Heart right ventricle (tissue), 16 donors: ENCODE measurements around the gene ALAS1. TPM values are rescaled to one million over a fixed set of nuclear protein-coding genes. Genes with fewer than 3 reads are reported as not detected.
A peak's percentile ranks its signal among the peaks of the same experiment; 100 is the strongest.

Experiments
- ATAC-seq, 8 donors: fragments of 200-7000 bp; cut with Tn5 transposase; one replicate each; pipeline ENCODE4 v1.9.1; 2020; ENCODE audit warnings: mild to moderate bottlenecking in 8 of 8, moderate library complexity in 8 of 8, moderate number of reproducible peaks in 1 of 8
- DNase-seq, 2 donors: peaks; one replicate each; pipeline ENCODE4 v3.0.0-alpha.2; 2020
- H3K27ac ChIP-seq, 10 donors: fragments of 200-600 bp; sonication (generic) in 2 of 10; one replicate each; pipeline versions ENCODE4 v1.5.0 to v1.8.0; 2020 to 2022; ENCODE audit warnings: mild to moderate bottlenecking in 3 of 10
- H3K27me3 ChIP-seq, 7 donors: fragments of 200-600 bp; one replicate each; pipeline ENCODE4 v1.8.0; 2021 to 2022; ENCODE audit warnings: mild to moderate bottlenecking in 2 of 7
- H3K36me3 ChIP-seq, 9 donors: fragments of 200-600 bp; sonication (generic) in 1 of 9; one replicate each; pipeline versions ENCODE4 v1.5.0 to v1.8.0; 2020 to 2022; ENCODE audit warnings: mild to moderate bottlenecking in 2 of 9
- H3K4me1 ChIP-seq, 9 donors: fragments of 200-600 bp; sonication (generic) in 1 of 9; one replicate each; pipeline versions ENCODE4 v1.5.0 to v1.8.0; 2020 to 2022; ENCODE audit warnings: mild to moderate bottlenecking in 4 of 9
- H3K4me3 ChIP-seq, 10 donors: fragments of 200-600 bp; sonication (generic) in 2 of 10; one replicate each; pipeline versions ENCODE4 v1.5.0 to v1.8.0; 2020 to 2022; ENCODE audit warnings: mild to moderate bottlenecking in 7 of 10, moderate library complexity in 2 of 10
- H3K9me3 ChIP-seq, 11 donors: fragments of 200-600 bp in 10 of 11; sonication (generic) in 2 of 11; one replicate each; pipeline versions ENCODE4 v1.5.0 to v1.8.0; 2013 to 2022; ENCODE audit warnings: mild to moderate bottlenecking in 2 of 11, control low read depth in 1 of 11, moderate library complexity in 1 of 11
- WGBS, 2 donors: extraction: QIAGEN DNeasy Blood & Tissue Kit; methylation state at CpG; one replicate each; pipeline ENCODE4 v1.1.7; 2013; ENCODE audit warnings: inconsistent platforms in 1 of 2; 5-methylcytosine and 5-hydroxymethylcytosine counted together
- intact Hi-C, 10 donors: fragments of 100-400 bp; cut with DNase I; formaldehyde crosslinking; loops; one replicate each; pipeline versions ENCODE4 v1.11.1 to v1.14.2; 2022
- polyA plus RNA-seq, 2 donors: library from polyadenylated mRNA; stranded (reverse); fragments of 200-250 nt; gene quantifications; one replicate each; pipeline ENCODE4 v1.2.3, GENCODE V29; 2013
- total RNA-seq, 10 donors: library from RNA; stranded (reverse); fragmentation: NEBNext Ultra II Directional in 3 of 10; extraction: Animal tissue kit (Norgen Biotek cat#: 25700) in 3 of 10; gene quantifications; one replicate each; pipeline versions ENCODE4 v1.2.1 to v1.2.4, GENCODE V29; 2021 to 2023
- TF ChIP-seq, protein P1 (sequence below), 9 donors: fragments of 200-600 bp; sonication (generic) in 2 of 9; IDR thresholded peaks; one replicate each; pipeline versions ENCODE4 v1.5.0 to v1.8.0; 2021 to 2022; ENCODE audit warnings: antibody characterized with exemption in 9 of 9, mild to moderate bottlenecking in 5 of 9, moderate library complexity in 1 of 9
- donor health status: Arrhythmogenic right ventricular cardiomyopathy.
- donor health status: ischemic (EF 13 %, LVEDD 7.1; RV severe dilation, severe dysfunction).
- donor health status: healthy with polysubstance abuse.
- donor health status: DM: no; HTN: yes; CAD: no.
- donor health status: DM: no; HTN: no; CAD: no.
- donor health status: ischemic (EF 25% LVEDD 6.9; RV normal size, moderate dysfunction).
- donor health status: ischemic (EF 25% LVEDD 5.7; RV mildly dilated, moderate dysfunction).
- donor health status: healthy.
- donor health status: DM: yes; HTN: yes; CAD: no.
- donor health status: Ischemic cardiomyopathy.
- donor health status: ischemic (EF 35%, LVEDD 5.7; RV mildly dilated, moderate dysfunction).
- donor health status: nonischemic (EF 11% LVEDD 7.7; RV severe dilation, severe dysfunction).
- donor health status: DM: yes; HTN: yes; CAD: no.
- donor health status: PGD.
- donor health status: ischemic (EF 29% LVEDD 5.4; RV normal size, mild dysfunction).
- donor health status: nonischemic (EF 23%, LVEDD 6.1; RV moderate dilation, normal function).

ALAS1 gene
- total and polyA plus RNA-seq, 12 donors, result 55.2 to 233 (median 176) TPM

DNA sequence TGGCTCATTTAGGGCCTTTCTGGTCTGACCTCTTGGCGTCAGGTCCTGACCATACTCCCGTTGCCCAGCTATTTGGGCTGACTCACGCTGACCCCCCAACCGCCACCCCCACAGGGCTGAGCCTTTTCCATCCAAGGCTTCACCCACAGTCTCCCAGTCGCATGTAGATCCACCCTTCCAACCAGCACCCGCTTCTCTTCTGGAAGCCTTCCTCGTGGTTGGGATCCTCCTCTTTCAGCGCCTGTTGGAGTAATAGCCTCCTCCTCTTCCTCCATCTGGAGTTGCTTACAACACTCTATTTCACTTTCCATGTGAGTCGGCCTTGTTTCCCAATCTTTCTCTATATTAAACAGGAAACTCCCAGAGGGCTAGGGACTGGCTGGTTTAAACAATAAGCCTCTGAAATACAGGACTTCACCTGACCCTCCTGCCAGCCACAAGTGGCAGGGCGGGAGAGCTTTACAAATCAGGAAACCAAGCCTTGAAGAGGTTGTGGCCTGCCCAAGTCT lies 2.1 kb upstream of the ALAS1 start:
- Histone ChIP-seq H3K27me3 (no peaks in the 10 kb centered on the region), H3K4me1 (peaks cover 14 to 65% (median 51%) of the 10 kb centered on the region in 9 donors), H3K27ac (peak overlapping the region in 9 of 10 donors; percentile 87 to 96 (median 92)), H3K36me3 (peaks cover 0 to 18% (median 4%) of the 10 kb centered on the region in 9 donors), H3K9me3 (no peaks in the 10 kb centered on the region), H3K4me3 (no peak overlapping the region)
- peak in 6 of 8 donors; percentile 4 to 38 (median 10) for ATAC-seq
- no peak for DNase-seq
- TF ChIP-seq, protein P1, sequence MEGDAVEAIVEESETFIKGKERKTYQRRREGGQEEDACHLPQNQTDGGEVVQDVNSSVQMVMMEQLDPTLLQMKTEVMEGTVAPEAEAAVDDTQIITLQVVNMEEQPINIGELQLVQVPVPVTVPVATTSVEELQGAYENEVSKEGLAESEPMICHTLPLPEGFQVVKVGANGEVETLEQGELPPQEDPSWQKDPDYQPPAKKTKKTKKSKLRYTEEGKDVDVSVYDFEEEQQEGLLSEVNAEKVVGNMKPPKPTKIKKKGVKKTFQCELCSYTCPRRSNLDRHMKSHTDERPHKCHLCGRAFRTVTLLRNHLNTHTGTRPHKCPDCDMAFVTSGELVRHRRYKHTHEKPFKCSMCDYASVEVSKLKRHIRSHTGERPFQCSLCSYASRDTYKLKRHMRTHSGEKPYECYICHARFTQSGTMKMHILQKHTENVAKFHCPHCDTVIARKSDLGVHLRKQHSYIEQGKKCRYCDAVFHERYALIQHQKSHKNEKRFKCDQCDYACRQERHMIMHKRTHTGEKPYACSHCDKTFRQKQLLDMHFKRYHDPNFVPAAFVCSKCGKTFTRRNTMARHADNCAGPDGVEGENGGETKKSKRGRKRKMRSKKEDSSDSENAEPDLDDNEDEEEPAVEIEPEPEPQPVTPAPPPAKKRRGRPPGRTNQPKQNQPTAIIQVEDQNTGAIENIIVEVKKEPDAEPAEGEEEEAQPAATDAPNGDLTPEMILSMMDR (IDR thresholded peaks at IDR 0.05), result no peak
- intact Hi-C loops, result loop anchor here in 4 of 10 donors (5.0 kb wide), 1 partner anchor 44 kb away; the partner anchor contains the start of gene POC1A (in 4 of the 4)
- 69 to 76% methylated on average over 10 of the region's 10 CpGs for WGBS, 2 donors

DNA sequence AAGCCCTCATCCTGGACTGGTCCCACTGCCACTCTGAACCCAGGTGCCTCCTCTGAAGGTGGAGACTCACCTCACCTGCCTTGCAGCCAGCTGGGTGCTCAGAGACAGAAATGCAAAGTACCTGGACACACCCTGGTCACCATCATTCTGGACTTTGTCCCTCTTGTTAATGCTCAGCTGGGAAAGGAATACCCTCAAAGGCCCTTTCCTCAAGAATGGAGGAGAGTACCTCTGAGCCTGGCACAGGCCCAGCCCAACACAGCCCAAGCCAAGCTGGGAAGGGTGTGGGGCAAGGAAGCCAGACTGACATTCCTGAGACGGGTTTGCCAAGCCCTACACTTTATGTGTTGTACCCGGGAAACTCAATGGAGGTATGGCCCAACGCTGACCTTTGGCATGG lies 983 bp upstream of the ALAS1 start:
- Histone ChIP-seq H3K27me3 (no peaks in the 10 kb centered on the region), H3K4me3 (peak overlapping the region in 1 of 10 donors; percentile 100), H3K36me3 (peaks cover 0 to 29% (median 14%) of the 10 kb centered on the region in 9 donors), H3K9me3 (no peaks in the 10 kb centered on the region), H3K27ac (peak overlapping the region in 9 of 10 donors; percentile 87 to 96 (median 92)), H3K4me1 (peaks cover 14 to 75% (median 62%) of the 10 kb centered on the region in 9 donors)
- peak in 4 of 8 donors; percentile 1 to 10 (median 3) for ATAC-seq
- 60 to 74% methylated on average over 3 of the region's 3 CpGs for WGBS, 2 donors
- intact Hi-C loops, result loop anchor here in 4 of 10 donors (5.0 kb wide), 1 partner anchor 45 kb away; the partner anchor contains the start of gene POC1A (in 4 of the 4)
- peak in 1 of 2 donors; percentile 48 for DNase-seq
- TF ChIP-seq, protein P1 (IDR thresholded peaks at IDR 0.05), result no peak

DNA sequence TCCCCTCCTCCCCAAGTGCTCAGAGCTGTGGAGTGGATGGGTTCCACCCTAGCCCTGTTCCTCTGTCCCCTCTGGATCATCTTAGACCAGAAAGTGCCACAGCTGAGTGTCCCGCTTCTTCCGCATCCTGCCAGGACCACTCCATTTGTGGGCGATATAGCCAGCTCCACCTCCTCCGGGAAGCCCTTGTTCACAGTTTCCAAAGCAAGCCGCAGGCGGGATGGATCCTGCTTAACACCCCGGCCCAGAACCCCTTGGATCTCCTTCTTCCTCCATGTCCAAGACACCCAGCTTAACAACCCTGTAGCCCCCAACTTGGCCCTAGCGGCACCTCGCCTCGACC lies 490 bp upstream of the ALAS1 start:
- Histone ChIP-seq H3K4me3 (peak overlapping the region in 9 of 10 donors; percentile 76 to 100 (median 90)), H3K27me3 (no peaks in the 10 kb centered on the region), H3K9me3 (no peaks in the 10 kb centered on the region), H3K4me1 (peaks cover 14 to 80% (median 67%) of the 10 kb centered on the region in 9 donors), H3K36me3 (peaks cover 0 to 34% (median 19%) of the 10 kb centered on the region in 9 donors), H3K27ac (peak overlapping the region; percentile 78 to 96 (median 92))
- WGBS, 2 donors, result 37 to 44% methylated on average over 10 of the region's 10 CpGs
- peak in 6 of 8 donors; percentile 1 to 14 (median 7) for ATAC-seq
- TF ChIP-seq, protein P1 (IDR thresholded peaks at IDR 0.05), result no peak
- intact Hi-C loops, result loop anchor here in 4 of 10 donors (5.0 kb wide), 1 partner anchor 45 kb away; the partner anchor contains the start of gene POC1A (in 4 of the 4)
- no peak for DNase-seq

DNA sequence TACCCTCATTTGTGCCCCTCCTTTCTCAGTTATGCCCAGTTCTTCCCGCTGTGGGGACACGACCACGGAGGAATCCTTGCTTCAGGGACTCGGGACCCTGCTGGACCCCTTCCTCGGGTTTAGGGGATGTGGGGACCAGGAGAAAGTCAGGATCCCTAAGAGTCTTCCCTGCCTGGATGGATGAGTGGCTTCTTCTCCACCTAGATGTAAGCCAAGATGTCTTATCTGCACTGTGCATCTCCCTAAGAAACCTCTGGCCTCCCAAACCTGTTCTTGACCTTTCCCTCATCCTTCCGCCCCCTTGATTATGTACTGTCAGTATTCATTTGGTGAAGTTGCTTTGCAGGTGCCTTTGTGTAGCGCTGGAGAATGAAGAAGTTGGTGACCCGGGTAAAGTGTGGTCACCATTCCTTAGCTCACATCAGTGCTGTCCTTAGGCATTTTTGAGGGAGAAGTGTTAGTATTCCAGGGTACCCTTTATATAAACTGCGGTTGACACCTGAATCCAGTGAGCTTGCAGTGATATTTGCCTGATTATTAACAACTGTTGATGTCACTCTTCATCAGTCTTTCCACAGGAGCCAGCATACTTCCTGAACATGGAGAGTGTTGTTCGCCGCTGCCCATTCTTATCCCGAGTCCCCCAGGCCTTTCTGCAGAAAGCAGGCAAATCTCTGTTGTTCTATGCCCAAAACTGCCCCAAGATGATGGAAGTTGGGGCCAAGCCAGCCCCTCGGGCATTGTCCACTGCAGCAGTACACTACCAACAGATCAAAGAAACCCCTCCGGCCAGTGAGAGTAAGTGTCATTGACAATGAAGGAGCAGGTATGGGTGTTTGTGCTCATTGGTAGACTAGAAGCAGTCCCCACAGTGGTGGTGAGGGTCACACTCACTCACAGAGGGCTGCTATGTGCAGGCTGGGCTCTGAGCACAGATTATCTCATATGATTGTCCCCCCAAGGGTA lies 966 bp downstream of the ALAS1 start:
- TF ChIP-seq, protein P1 (IDR thresholded peaks at IDR 0.05), result no peak
- no peaks in the 10 kb centered on the region for H3K27me3 ChIP-seq
- H3K4me3 ChIP-seq, result peak overlapping the region; percentile 76 to 100 (median 90)
- WGBS, 2 donors, result 38 to 40% methylated on average over 14 of the region's 14 CpGs
- peak overlapping the region; percentile 78 to 96 (median 92) for H3K27ac ChIP-seq
- H3K36me3 ChIP-seq, result peaks cover 0 to 49% (median 32%) of the 10 kb centered on the region in 9 donors
- no peaks in the 10 kb centered on the region for H3K9me3 ChIP-seq
- intact Hi-C loops, result loop anchor here in 4 of 10 donors (2.0 to 5.0 kb wide), 2 partner anchors 18 to 47 kb away; partner anchors contain the start of gene POC1A (in 4 of the 4)
- no peak for ATAC-seq
- peaks cover 17 to 88% (median 73%) of the 10 kb centered on the region in 9 donors for H3K4me1 ChIP-seq
- DNase-seq, result no peak
